ENCODE data around the gene VSTM1.
A peak's percentile ranks its signal among the peaks of the same experiment; 100 is the strongest.

VSTM1 gene

GRCh38 chr19:54102421-54103169 lies 38.9 kb upstream of the VSTM1 start, which contains the start of gene NDUFA3 (continued):
- TF ChIP-seq ZNF501 (tag by site-specific recombination; IDR thresholded peaks at IDR 0.05) (0 out of 2 replicates have a peak, but pooled peaks have one; percentile 41), ZNF2 (tag by site-specific recombination; IDR thresholded peaks at IDR 0.05) (peak; percentile 32; the same call in 1 of the 2 replicates), HOXC10 (CRISPR knock-in tag; IDR thresholded peaks at IDR 0.05) (0 out of 2 replicates have a peak, but pooled peaks have one; percentile 74), PRDM2 (tag by site-specific recombination; IDR thresholded peaks at IDR 0.05; ENCODE audit: borderline replicate concordance) (no peak), ZNF114 (tag by site-specific recombination; IDR thresholded peaks at IDR 0.05) (no peak), ZNF354C (tag by site-specific recombination; IDR thresholded peaks at IDR 0.05; ENCODE audit: borderline replicate concordance, low read depth) (no peak), ZNF660 (tag by site-specific recombination; IDR thresholded peaks at IDR 0.05) (0 out of 2 replicates have a peak, but pooled peaks have one; percentile 38), SETDB1 (IDR thresholded peaks at IDR 0.05; ENCODE audit: insufficient read length, low read length) (no peak), EGR2 (tag by site-specific recombination; IDR thresholded peaks at IDR 0.05; ENCODE audit: low read depth) (no peak), ZNF292 (tag by site-specific recombination; IDR thresholded peaks at IDR 0.05; ENCODE audit: borderline replicate concordance, low read depth) (no peak), ZNF518A (tag by site-specific recombination; conservative IDR thresholded peaks at IDR 0.05; ENCODE audit: low read depth) (no peak), KLF7 (tag by site-specific recombination; IDR thresholded peaks at IDR 0.05; ENCODE audit: borderline replicate concordance) (no peak), ZNF157 (tag by site-specific recombination; IDR thresholded peaks at IDR 0.05) (no peak), ZNF664 (tag by site-specific recombination; IDR thresholded peaks at IDR 0.05) (peak; percentile 8; the same call in 1 of the 2 replicates), ZBTB8A (tag by site-specific recombination; IDR thresholded peaks at IDR 0.05) (no peak), PATZ1 (tag by site-specific recombination; IDR thresholded peaks at IDR 0.05) (peak; percentile 29; the same call in 1 of the 2 replicates), KLF9 (tag by site-specific recombination; IDR thresholded peaks at IDR 0.05; ENCODE audit: low read depth) (no peak; the same call in 1 of the 2 replicates), ZNF521 (tag by site-specific recombination; IDR thresholded peaks at IDR 0.05) (no peak), KLF16 (tag by site-specific recombination; IDR thresholded peaks at IDR 0.05) (no peak), ZNF704 (tag by site-specific recombination; IDR thresholded peaks at IDR 0.05) (no peak), ZNF645 (tag by site-specific recombination; IDR thresholded peaks at IDR 0.05) (no peak), ZNF239 (tag by site-specific recombination; IDR thresholded peaks at IDR 0.05) (no peak), ZNF221 (tag by site-specific recombination; IDR thresholded peaks at IDR 0.05; ENCODE audit: borderline replicate concordance) (no peak), HOXD13 (CRISPR knock-in tag; IDR thresholded peaks at IDR 0.05; ENCODE audit: borderline replicate concordance) (0 out of 2 replicates have a peak, but pooled peaks have one; percentile 15)
